Fibroblast of lung (primary cell): ENCODE results near the gene HPN.

Experiments
- CTCF ChIP-seq, 2 donors: IDR thresholded peaks in 1 of 2; conservative IDR thresholded peaks in 1 of 2; 1 replicate in 1 of 2; 2 replicates in 1 of 2; pipeline ENCODE4 v1.5.1; 2011 to 2012; ENCODE audit warnings: low read length in 2 of 2, control low read depth in 1 of 2, inconsistent platforms in 1 of 2, low read depth in 1 of 2, mild to moderate bottlenecking in 1 of 2
- EZH2 ChIP-seq: IDR thresholded peaks from 2 replicates; pipeline ENCODE4 v1.5.1; 2012; ENCODE audit warnings: low read length, control low read depth, mild to moderate bottlenecking; ENCODE audit errors: missing control alignments

GRCh38 chr19:35033067-35034004 lies 8.2 kb upstream of the HPN start:
- TF ChIP-seq EZH2: no peak
- TF ChIP-seq CTCF (conservative IDR thresholded peaks at IDR 0.05 in 1 of 2, IDR thresholded peaks at IDR 0.05 in 1 of 2; ENCODE audit: low read depth in 1 of 2, low read length in 2 of 2): no peak
